Brain microvascular endothelial cell (primary cell): ENCODE results near the gene EPHA3.

Experiments used
- DNase-seq: peaks from one replicate; pipeline ENCODE4 v3.0.0-alpha.2; 2020
- H3K27ac ChIP-seq: fragments of 250-450 bp; sonication (Bioruptor Pico); 2 replicates; pipeline ENCODE4 v1.5.1; 2020; ENCODE audit warnings: mild to moderate bottlenecking, moderate library complexity
- H3K27me3 ChIP-seq: fragments of 250-450 bp; sonication (Bioruptor Pico); replicated peaks from 2 replicates; pipeline ENCODE4 v1.5.1; 2020; ENCODE audit warnings: mild to moderate bottlenecking
- H3K36me3 ChIP-seq: fragments of 250-450 bp; sonication (Bioruptor Pico); replicated peaks from 2 replicates; pipeline ENCODE4 v1.5.1; 2020; ENCODE audit warnings: mild to moderate bottlenecking
- H3K4me3 ChIP-seq: 2 replicates; pipeline ENCODE4 v1.5.1; 2011; ENCODE audit warnings: low read depth, mild to moderate bottlenecking, control low read depth, low read length, moderate library complexity
- CTCF ChIP-seq: IDR thresholded peaks from 2 replicates; pipeline ENCODE4 v1.5.1; 2011; ENCODE audit warnings: low read depth, mild to moderate bottlenecking, moderate library complexity, low read length, control low read depth, inconsistent platforms; ENCODE audit errors: missing control alignments
- in situ Hi-C: cut with HindIII; loops from 2 replicates; pipeline ENCODE4 v1.10.0; 2017; ENCODE audit warnings: low sequenced_read_pairs, low pct_ligation_motif_present

The EPHA3 gene

GRCh38 chr3:89362496-89362895 lies 255.1 kb downstream of the EPHA3 start:
- TF ChIP-seq CTCF = no peak
- no peaks in the 10 kb centered on the region for H3K27me3 ChIP-seq
- no peak overlapping the region for H3K27ac ChIP-seq
- H3K4me3 ChIP-seq = no peak overlapping the region
- H3K36me3 ChIP-seq = no peaks in the 10 kb centered on the region
- in situ Hi-C loops = no loop called here
- no peak for DNase-seq

- H3K27ac ChIP-seq = no peak overlapping the region
- H3K27me3 ChIP-seq = no peaks in the 10 kb centered on the region
- H3K4me3 ChIP-seq = no peak overlapping the region
- no peak for DNase-seq
- TF ChIP-seq CTCF = no peak
- H3K36me3 ChIP-seq = no peaks in the 10 kb centered on the region
- in situ Hi-C loops = no loop called here
Observed at GRCh38 chr3:89363171-89363570, 255.8 kb downstream of the EPHA3 start.

- in situ Hi-C loops = no loop called here
- no peak for DNase-seq
- H3K4me3 ChIP-seq = no peak overlapping the region
- H3K27me3 ChIP-seq = no peaks in the 10 kb centered on the region
- H3K36me3 ChIP-seq = no peaks in the 10 kb centered on the region
- TF ChIP-seq CTCF = no peak
- H3K27ac ChIP-seq = no peak overlapping the region
Observed at GRCh38 chr3:89364314-89364713, 256.9 kb downstream of the EPHA3 start.

- in situ Hi-C loops = no loop called here
- TF ChIP-seq CTCF = no peak
Observed at GRCh38 chr3:89367166-89367565, 259.7 kb downstream of the EPHA3 start.

GRCh38 chr3:89368846-89369245 lies 261.4 kb downstream of the EPHA3 start:
- in situ Hi-C loops = no loop called here
- TF ChIP-seq CTCF = no peak
- Histone ChIP-seq H3K4me3 (no peak overlapping the region), H3K27me3 (no peaks in the 10 kb centered on the region), H3K36me3 (no peaks in the 10 kb centered on the region), H3K27ac (no peak overlapping the region)
- no peak for DNase-seq

More at GRCh38 chr3:89367166-89367565, 259.7 kb downstream of the EPHA3 start:
- Histone ChIP-seq H3K27me3 (no peaks in the 10 kb centered on the region), H3K27ac (no peak overlapping the region), H3K36me3 (no peaks in the 10 kb centered on the region), H3K4me3 (no peak overlapping the region)
- DNase-seq = no peak

GRCh38 chr3:89372456-89372855 lies 265.0 kb downstream of the EPHA3 start:
- Histone ChIP-seq H3K4me3 (no peak overlapping the region), H3K27me3 (no peaks in the 10 kb centered on the region), H3K36me3 (no peaks in the 10 kb centered on the region), H3K27ac (no peak overlapping the region)
- TF ChIP-seq CTCF = no peak
- in situ Hi-C loops = no loop called here
- no peak for DNase-seq
